HepG2 (cell line): ENCODE measurements around the gene TLK1. TPM values are rescaled to one million over a fixed set of nuclear protein-coding genes. Genes with fewer than 3 reads are reported as not detected.

Experiments used
- BRCA1 ChIP-seq: sonication (generic); formaldehyde crosslinking; IDR thresholded peaks from 2 replicates; pipeline ENCODE4 v1.4.0; 2020; ENCODE audit warnings: missing genetic modification reagents
- CBX2 ChIP-seq, 2 experiments: fragments of 200-600 bp in 1 of 2; sonication (generic); formaldehyde crosslinking in 1 of 2; IDR thresholded peaks; 2 replicates each; pipeline versions ENCODE4 v1.7.0 to v1.8.1; 2018 to 2022; ENCODE audit warnings: low read depth in 2 of 2, low read length in 1 of 2, mild to moderate bottlenecking in 1 of 2, missing genetic modification reagents in 1 of 2
- CHCHD3 ChIP-seq: sonication (generic); formaldehyde crosslinking; IDR thresholded peaks from 2 replicates; pipeline ENCODE4 v1.8.0; 2022; ENCODE audit warnings: mild to moderate bottlenecking, missing genetic modification reagents, moderate library complexity
- GATA4 ChIP-seq: sonication (generic); IDR thresholded peaks from 2 replicates; pipeline ENCODE4 v1.6.1; 2016; ENCODE audit warnings: antibody characterized with exemption, low read depth, borderline replicate concordance
- HCFC1 ChIP-seq: fragments of 150-350 bp; IDR thresholded peaks from 2 replicates; pipeline ENCODE4 v1.6.1; 2014; ENCODE audit warnings: low read depth, low read length
- KAT7 ChIP-seq: IDR thresholded peaks from 2 replicates; pipeline ENCODE4 v1.6.1; 2018; ENCODE audit warnings: borderline replicate concordance, missing compliant biosample characterization
- KLF12 ChIP-seq: sonication (generic); formaldehyde crosslinking; IDR thresholded peaks from 2 replicates; pipeline ENCODE4 v1.4.0; 2020; ENCODE audit warnings: missing genetic modification reagents, borderline replicate concordance
- NFKBIZ ChIP-seq: IDR thresholded peaks from 2 replicates; pipeline ENCODE4 v1.6.1; 2018; ENCODE audit warnings: missing genetic modification reagents, missing compliant biosample characterization
- NONO ChIP-seq, 2 experiments: fragments of 450-650 bp in 1 of 2; sonication (generic) in 1 of 2; formaldehyde crosslinking in 1 of 2; IDR thresholded peaks in 1 of 2; conservative IDR thresholded peaks in 1 of 2; 2 replicates each; pipeline versions ENCODE4 v1.6.1 to v1.8.0; 2017 to 2022; ENCODE audit warnings: mild to moderate bottlenecking in 1 of 2, missing genetic modification reagents in 1 of 2, moderate library complexity in 1 of 2
- NR3C1 ChIP-seq: sonication (generic); formaldehyde crosslinking; IDR thresholded peaks from 2 replicates; pipeline ENCODE4 v1.4.0; 2020; ENCODE audit warnings: missing genetic modification reagents
- POLR2AphosphoS2 ChIP-seq: IDR thresholded peaks from 2 replicates; pipeline ENCODE4 v1.6.1; 2011; ENCODE audit warnings: low read depth, low read length, improper control_type of control experiment
- POLR2AphosphoS5 ChIP-seq: IDR thresholded peaks from 2 replicates; pipeline ENCODE4 v1.6.1; 2012; ENCODE audit warnings: low read depth, low read length
- RXRA ChIP-seq: sonication (generic); formaldehyde crosslinking; IDR thresholded peaks from 2 replicates; pipeline ENCODE4 v1.5.1; 2020; ENCODE audit warnings: missing genetic modification reagents
- SMAD3 ChIP-seq: sonication (generic); formaldehyde crosslinking; IDR thresholded peaks from 2 replicates; pipeline ENCODE4 v1.4.0; 2020; ENCODE audit warnings: missing genetic modification reagents
- SP1 ChIP-seq, 2 experiments: fragments of 450-650 bp in 1 of 2; sonication (generic) in 1 of 2; formaldehyde crosslinking in 1 of 2; IDR thresholded peaks; 2 replicates each; pipeline versions ENCODE4 v1.4.0 to v1.6.1; 2016 to 2020; ENCODE audit warnings: missing genetic modification reagents in 1 of 2
- ZEB1 ChIP-seq: IDR thresholded peaks from 2 replicates; pipeline ENCODE4 v1.6.1; 2012; ENCODE audit warnings: mild to moderate bottlenecking, low read depth, inconsistent platforms; ENCODE audit not compliant: insufficient replicate concordance
- ZFP90 ChIP-seq: sonication (generic); formaldehyde crosslinking; IDR thresholded peaks from 2 replicates; pipeline ENCODE4 v1.8.0; 2022; ENCODE audit warnings: missing genetic modification reagents, mild to moderate bottlenecking, inconsistent platforms, borderline replicate concordance
- ZNF501 ChIP-seq: sonication (generic); formaldehyde crosslinking; IDR thresholded peaks from 2 replicates; pipeline ENCODE4 v1.5.1; 2020; ENCODE audit warnings: mild to moderate bottlenecking, moderate library complexity, missing genetic modification reagents
- ZNF605 ChIP-seq: sonication (generic); formaldehyde crosslinking; IDR thresholded peaks from 2 replicates; pipeline ENCODE4 v1.8.0; 2022; ENCODE audit warnings: mild to moderate bottlenecking, missing genetic modification reagents
- ZNF619 ChIP-seq: sonication (generic); formaldehyde crosslinking; IDR thresholded peaks from 2 replicates; pipeline ENCODE4 v1.4.0; 2020; ENCODE audit warnings: mild to moderate bottlenecking, missing genetic modification reagents
- polyA plus RNA-seq, 8 experiments: library from polyadenylated mRNA; depleted of rRNA in 3 of 8; stranded (reverse) in 7 of 8; unstranded in 1 of 8; fragments of >200 nt; fragmentation: Illumina TruSeq in 4 of 8; extraction: Trizol in 4 of 8; gene quantifications; 2 replicates each; pipeline versions ENCODE4 v1.2.1 to v1.2.3, GENCODE V29; 2011 to 2016; ENCODE audit warnings: low read depth in 4 of 8, missing spikeins in 1 of 8, mixed read lengths in 1 of 8; ENCODE audit not compliant: insufficient read depth in 1 of 8
- total RNA-seq, 5 experiments: library from RNA; depleted of rRNA; stranded (reverse); fragments of >200 nt; fragmentation: Illumina TruSeq; extraction: Trizol; gene quantifications; 2 replicates each; pipeline ENCODE4 v1.2.3, GENCODE V29; 2016; ENCODE audit warnings: low read depth in 1 of 5
- TF ChIP-seq, protein P1 (sequence below): sonication (generic); formaldehyde crosslinking; IDR thresholded peaks from 2 replicates; pipeline ENCODE4 v1.4.0; 2020; ENCODE audit warnings: missing genetic modification reagents, borderline replicate concordance
- TF ChIP-seq, protein P2 (sequence below): IDR thresholded peaks from 2 replicates; pipeline ENCODE4 v1.6.1; 2016; ENCODE audit warnings: missing compliant biosample characterization, missing genetic modification reagents, borderline replicate concordance
- TF ChIP-seq, protein P3 (sequence below): sonication (generic); formaldehyde crosslinking; IDR thresholded peaks from 2 replicates; pipeline ENCODE4; 2020; ENCODE audit warnings: missing genetic modification reagents, mild to moderate bottlenecking, borderline replicate concordance

TLK1 gene
- total and polyA plus RNA-seq, 2 of the 13 experiments (the other 11 are each of a cell fraction or from before 2014, with no cell fraction given), result 16.8 to 28.7 TPM

DNA sequence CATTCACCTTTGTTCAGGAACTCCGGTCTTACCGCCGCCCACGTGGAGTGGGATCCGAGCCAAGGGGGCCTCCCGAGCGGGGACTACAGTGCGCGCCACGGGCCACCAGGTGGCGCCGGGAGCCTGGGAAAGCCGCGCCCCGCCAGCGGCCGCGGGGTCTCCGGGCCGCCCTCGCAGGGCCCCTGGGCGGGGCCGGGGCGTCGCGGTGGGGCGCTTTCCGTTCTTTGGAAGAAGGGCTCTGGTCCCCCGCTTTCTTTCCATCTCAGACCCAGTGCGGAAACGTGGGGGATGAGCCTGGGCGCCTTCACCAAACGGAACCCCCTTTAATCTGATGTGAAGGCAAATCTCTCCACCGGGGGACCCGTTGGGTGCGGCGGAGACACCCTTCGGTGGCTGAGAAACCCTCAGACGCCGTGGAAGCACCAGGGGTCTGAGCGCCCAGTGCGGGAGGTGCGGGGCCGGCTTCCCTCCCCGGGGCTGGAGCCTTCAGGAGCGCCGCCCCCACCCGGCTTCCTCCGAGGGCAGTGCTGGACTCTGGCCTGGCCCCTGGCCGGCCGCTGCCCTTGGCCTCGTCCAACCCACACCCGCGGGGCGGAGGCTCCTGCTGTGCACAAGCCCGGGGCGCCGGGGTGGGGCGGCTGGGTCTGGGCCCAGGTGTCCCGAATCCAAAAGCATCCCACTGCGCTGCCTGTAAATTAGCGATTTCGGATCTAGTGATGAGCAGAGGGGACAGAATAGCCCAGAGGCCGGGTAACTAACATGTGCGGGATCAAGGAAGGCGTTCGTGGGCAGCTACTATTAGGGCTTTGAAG lies 187.0 kb downstream of the TLK1 start (continued):
- TF ChIP-seq BRCA1 (CRISPR knock-in tag) (peak; percentile 54; the same call in 1 of the 2 replicates), CBX2 (IDR thresholded peaks at IDR 0.05; ENCODE audit: low read depth, low read length) (no peak), CBX2 (CRISPR knock-in tag; IDR thresholded peaks at IDR 0.05; ENCODE audit: low read depth) (0 out of 2 replicates have a peak, but pooled peaks have one; percentile 57), CHCHD3 (CRISPR knock-in tag) (peak; percentile 89; the same call in 1 of the 2 replicates), NFKBIZ (CRISPR knock-in tag) (0 out of 2 replicates have a peak, but pooled peaks have one; percentile 45), ZFP90 (peak; percentile 83), ZNF605 (CRISPR knock-in tag) (peak; percentile 8), SMAD3 (CRISPR knock-in tag) (no peak), KLF12 (CRISPR knock-in tag) (peak; percentile 90; the same call in 1 of the 2 replicates), ZNF619 (CRISPR knock-in tag) (peak; percentile 28; the same call in 1 of the 2 replicates), ZNF501 (CRISPR knock-in tag) (peak; percentile 93), SP1 (IDR thresholded peaks at IDR 0.05) (no peak), SP1 (CRISPR knock-in tag; IDR thresholded peaks at IDR 0.05) (peak; percentile 55; the same call in 1 of the 2 replicates), NONO (IDR thresholded peaks at IDR 0.05) (no peak), NONO (CRISPR knock-in tag; conservative IDR thresholded peaks at IDR 0.05) (peak; percentile 77), HCFC1 (peak; percentile 35; the same call in 1 of the 2 replicates), POLR2AphosphoS2 (0 out of 2 replicates have a peak, but pooled peaks have one; percentile 67), NR3C1 (CRISPR knock-in tag) (no peak), KAT7 (CRISPR knock-in tag) (peak; percentile 92; the same call in 1 of the 2 replicates), POLR2AphosphoS5 (peak; percentile 27; the same call in 1 of the 2 replicates), RXRA (CRISPR knock-in tag) (peak; percentile 93), GATA4 (peak; percentile 42; the same call in 1 of the 2 replicates), ZEB1 (no peak)
- TF ChIP-seq, protein P1, sequence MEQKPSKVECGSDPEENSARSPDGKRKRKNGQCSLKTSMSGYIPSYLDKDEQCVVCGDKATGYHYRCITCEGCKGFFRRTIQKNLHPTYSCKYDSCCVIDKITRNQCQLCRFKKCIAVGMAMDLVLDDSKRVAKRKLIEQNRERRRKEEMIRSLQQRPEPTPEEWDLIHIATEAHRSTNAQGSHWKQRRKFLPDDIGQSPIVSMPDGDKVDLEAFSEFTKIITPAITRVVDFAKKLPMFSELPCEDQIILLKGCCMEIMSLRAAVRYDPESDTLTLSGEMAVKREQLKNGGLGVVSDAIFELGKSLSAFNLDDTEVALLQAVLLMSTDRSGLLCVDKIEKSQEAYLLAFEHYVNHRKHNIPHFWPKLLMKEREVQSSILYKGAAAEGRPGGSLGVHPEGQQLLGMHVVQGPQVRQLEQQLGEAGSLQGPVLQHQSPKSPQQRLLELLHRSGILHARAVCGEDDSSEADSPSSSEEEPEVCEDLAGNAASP (CRISPR knock-in tag), result peak; percentile 93; the same call in 1 of the 2 replicates
- TF ChIP-seq, protein P2, sequence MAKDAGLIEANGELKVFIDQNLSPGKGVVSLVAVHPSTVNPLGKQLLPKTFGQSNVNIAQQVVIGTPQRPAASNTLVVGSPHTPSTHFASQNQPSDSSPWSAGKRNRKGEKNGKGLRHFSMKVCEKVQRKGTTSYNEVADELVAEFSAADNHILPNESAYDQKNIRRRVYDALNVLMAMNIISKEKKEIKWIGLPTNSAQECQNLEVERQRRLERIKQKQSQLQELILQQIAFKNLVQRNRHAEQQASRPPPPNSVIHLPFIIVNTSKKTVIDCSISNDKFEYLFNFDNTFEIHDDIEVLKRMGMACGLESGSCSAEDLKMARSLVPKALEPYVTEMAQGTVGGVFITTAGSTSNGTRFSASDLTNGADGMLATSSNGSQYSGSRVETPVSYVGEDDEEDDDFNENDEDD (CRISPR knock-in tag), result peak; percentile 75
- TF ChIP-seq, protein P3, sequence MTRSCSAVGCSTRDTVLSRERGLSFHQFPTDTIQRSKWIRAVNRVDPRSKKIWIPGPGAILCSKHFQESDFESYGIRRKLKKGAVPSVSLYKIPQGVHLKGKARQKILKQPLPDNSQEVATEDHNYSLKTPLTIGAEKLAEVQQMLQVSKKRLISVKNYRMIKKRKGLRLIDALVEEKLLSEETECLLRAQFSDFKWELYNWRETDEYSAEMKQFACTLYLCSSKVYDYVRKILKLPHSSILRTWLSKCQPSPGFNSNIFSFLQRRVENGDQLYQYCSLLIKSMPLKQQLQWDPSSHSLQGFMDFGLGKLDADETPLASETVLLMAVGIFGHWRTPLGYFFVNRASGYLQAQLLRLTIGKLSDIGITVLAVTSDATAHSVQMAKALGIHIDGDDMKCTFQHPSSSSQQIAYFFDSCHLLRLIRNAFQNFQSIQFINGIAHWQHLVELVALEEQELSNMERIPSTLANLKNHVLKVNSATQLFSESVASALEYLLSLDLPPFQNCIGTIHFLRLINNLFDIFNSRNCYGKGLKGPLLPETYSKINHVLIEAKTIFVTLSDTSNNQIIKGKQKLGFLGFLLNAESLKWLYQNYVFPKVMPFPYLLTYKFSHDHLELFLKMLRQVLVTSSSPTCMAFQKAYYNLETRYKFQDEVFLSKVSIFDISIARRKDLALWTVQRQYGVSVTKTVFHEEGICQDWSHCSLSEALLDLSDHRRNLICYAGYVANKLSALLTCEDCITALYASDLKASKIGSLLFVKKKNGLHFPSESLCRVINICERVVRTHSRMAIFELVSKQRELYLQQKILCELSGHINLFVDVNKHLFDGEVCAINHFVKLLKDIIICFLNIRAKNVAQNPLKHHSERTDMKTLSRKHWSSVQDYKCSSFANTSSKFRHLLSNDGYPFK (CRISPR knock-in tag), result peak; percentile 67; the same call in 1 of the 2 replicates
